CD4-positive, alpha-beta T cell treated with Interleukin-15 for 1 hour (primary cell): ENCODE results near the gene RNF135.
"Not testable (repeated sequence)": the region's sequence is repeated elsewhere in the genome, so short reads cannot be mapped to it uniquely, and the experiment has no call there.

Experiments
- DNase-seq: peaks from one replicate; pipeline ENCODE4 v3.0.0-alpha.2; 2020

RNF135 gene

GRCh38 chr17:31004160-31004559, 33.3 kb downstream of the RNF135 start:
- no peak for DNase-seq

DNA sequence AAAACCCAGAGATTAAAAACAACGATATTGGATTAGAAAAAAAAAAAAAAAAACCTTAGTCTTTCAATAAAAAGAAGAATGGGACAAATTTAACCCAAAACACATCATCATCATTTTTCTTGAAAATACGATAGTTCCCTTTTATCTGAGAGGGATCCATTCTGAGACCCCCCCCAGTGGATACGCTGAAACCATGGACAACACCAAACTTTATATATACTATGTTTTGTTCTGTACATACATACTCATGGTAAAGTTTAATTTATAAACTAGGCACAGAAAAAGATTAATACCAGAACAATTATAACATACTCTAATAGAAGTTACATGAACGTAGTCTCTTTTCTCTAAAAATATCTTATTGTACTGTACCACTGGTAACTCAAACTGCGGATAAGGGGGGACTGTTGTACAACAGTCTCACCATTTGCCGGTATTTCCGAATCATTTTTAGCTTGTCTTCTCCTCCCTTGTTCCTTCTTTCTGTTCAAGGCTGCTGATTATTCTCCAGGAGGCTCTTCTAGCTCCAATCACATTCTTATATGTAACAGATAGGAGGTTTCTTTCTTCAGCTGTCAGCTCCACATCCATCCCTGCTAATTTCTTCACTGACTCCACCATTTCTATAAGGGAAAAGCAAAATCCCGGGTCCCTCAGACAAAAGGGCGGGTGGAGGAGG, 37.0 kb downstream of the RNF135 start:
- DNase-seq = no peak

DNA sequence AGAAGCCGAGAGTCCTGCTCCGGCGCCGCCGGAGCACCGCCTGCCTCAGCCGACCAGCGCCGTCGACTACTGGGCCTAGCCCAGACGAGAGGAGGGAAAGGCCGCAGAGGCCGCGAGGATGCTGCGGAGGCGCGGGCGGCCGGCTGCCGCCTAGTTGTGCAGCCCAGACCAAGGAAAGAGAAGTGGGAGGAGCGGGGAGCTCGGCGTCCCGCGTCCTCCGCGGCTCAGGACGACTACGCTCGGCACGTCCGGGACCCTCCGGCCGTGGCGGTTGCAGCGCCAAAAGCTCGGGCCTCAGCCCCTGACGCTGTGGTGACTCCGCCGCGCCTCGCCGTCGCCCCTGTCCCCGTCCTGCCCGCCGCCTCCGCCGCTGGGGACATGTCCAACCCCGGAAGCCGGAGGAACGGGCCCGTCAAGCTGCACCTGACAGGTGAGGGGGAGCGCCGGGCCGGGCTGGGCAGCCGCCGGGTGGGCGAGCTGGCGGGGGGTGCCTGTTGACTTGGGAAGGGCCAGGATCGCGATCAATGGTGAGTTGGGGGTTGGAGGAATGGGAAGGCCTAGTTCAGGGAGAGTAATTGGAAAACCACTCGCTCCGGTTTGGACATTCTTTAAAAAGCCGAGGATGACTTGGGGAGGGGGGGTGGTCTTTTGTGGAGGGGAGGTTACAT, 37.7 kb downstream of the RNF135 start:
- DNase-seq = peak; percentile 43

- DNase-seq = not testable (repeated sequence)
Observed at GRCh38 chr17:31009042-31009702, 38.3 kb downstream of the RNF135 start.

- not testable (repeated sequence) for DNase-seq
Observed at GRCh38 chr17:31010014-31010413, 39.2 kb downstream of the RNF135 start.

GRCh38 chr17:31013844-31014243, 43.0 kb downstream of the RNF135 start:
- no peak for DNase-seq

GRCh38 chr17:31015639-31016038, 44.8 kb downstream of the RNF135 start:
- DNase-seq = no peak

DNA sequence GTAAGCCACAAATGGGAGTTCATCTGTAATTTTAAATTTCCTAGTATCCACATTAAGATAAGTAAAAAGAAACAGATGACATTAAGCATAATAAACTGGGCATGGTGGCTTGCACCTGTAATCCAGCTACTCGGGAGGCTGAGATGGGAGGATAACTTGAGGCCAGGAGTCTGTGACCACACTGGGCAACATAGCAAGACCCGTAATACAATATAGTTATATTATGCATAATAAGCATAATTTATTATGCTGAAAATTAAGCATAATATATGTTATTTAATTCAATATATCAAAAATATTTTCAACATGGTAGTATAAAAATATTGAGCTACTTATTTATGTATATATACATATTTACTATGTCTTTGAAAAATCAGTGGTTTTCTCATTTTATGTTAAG, 48.2 kb downstream of the RNF135 start:
- no peak for DNase-seq

DNA sequence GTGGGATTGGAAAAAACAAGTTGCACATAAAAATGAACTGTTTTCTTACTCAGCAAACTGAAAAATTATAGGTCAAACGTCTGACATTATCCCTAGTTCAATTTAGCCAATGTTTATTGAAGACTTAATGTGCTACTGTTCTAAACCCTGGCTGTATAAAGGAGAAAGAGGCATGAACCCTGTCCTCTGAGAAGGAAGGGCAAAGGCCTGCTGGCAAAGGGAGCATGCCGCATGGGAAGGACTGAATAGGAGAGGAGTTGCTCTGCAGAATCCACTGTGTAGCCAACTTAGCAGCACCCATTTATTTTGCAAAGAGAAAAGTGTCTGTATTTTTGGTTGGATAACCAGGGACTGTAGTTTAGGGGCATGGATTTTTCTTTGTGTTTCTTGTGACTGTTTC, 52.3 kb downstream of the RNF135 start:
- not testable (repeated sequence) for DNase-seq

DNA sequence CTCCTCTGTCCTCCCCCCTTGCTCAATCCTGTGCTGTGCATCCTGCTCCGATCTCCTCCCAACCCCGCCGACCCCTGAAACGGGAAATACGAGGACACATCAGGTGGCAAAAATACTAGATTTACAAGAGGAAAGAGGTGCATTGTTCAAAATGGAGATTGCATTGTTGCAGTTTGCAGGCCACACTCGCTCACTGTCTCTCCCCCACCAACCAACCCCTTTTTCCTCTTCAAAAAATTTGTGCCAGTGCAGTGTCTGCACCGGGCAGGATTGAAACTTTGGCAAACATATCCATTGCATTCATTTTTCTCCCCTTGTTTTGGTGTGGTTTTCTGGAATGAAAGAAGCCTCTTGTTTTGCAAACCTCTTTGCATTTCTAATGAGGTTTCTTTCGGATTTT, 61.0 kb downstream of the RNF135 start:
- DNase-seq = no peak

DNA sequence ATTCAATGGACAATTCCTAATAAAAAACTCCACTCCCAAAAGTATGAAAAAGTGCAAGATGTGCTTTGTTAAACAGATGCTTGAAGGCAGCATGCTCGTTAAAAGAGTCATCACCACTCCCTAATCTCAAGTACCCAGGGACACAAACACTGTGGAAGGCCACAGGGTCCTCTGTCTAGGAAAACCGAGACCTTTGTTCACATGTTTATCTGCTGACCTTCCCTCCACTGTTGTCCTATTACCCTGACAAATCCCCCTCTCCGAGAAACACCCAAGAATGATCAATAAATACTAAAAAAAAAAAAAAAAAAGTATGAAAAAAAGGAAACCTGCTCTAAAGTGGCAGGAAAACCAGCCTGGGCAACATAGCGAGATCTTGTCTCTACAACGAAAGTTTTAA, 64.8 kb downstream of the RNF135 start:
- not testable (repeated sequence) for DNase-seq

GRCh38 chr17:31040837-31041236, 70.0 kb downstream of the RNF135 start:
- DNase-seq = not testable (repeated sequence)

DNA sequence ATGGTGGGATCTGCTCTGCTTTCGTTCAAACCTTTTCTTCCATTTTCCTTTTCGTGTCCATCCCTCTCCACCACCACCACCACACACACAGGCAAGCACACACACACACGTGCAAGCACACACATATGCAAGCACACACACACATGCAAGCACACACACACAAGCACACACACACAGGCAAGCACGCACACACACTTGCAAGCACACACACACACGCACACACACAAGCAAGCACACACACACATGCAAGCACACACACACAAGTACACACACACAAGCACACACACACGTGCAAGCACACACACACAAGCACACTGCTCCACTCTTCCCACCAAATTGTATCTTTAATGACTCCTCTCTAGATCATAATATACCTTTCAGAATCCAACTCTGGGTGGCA, 71.5 kb downstream of the RNF135 start:
- not testable (repeated sequence) for DNase-seq

DNA sequence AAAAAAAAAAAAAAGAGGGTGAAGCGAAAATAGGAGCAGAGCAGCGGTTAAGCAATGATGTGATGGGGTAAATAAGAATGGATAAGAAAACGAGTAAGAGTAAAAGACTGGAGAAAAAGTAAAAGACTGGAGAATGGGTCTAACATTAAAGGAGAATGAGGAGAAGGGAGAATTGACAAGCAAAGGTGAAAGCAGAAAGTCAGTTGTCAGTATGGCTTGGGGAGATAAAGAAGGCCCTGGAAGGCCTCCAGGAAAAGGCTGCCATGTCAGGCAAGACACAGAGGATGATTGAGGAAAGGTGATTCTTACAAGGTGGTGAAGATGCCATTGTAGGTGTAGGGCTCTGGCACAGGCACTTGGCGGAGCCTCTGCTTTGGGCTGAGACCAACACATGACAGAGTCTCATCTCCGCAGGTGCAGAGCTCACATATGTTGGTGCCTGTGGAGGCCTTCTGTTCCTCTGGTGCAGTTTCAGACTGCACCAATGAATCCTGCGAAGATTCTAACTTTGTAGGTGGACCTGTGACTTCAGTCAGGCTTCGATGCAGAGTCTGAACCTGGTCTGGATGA, 76.1 kb downstream of the RNF135 start:
- DNase-seq = not testable (repeated sequence)

- DNase-seq = no peak
Observed at GRCh38 chr17:31048142-31048541, 77.3 kb downstream of the RNF135 start.

DNA sequence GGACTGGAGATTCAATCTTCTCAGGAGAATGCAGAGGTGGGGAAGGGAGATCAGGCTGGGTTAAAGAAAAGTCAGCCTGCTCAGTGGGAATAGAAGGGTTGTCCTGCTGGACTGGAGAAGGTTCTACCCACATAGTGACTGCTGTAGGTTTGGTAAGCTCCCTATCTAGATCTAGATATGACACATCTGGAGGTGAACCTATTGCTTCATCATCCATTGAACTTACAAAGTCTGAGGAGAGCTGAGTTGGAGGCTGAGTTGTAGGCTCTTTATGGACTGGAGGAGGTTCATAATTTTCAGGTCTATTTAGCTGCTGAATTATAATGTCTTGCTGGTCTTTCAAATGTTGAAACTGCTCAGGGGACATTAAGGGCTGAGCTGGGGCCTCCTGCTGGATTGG, 77.9 kb downstream of the RNF135 start:
- DNase-seq = no peak
